Measurements from ENCODE around the gene POLR3B. TPM values are rescaled to one million over a fixed set of nuclear protein-coding genes. Genes with fewer than 3 reads are reported as not detected.

Gene POLR3B
- total RNA-seq, 1 experiment from 2014 or later, result 12.9 TPM

GRCh38 chr12:106358396-106359241 is 1.1 kb downstream of the POLR3B start:
- Histone ChIP-seq H3K79me2 (ENCODE audit: low read depth) (peaks cover 48% of the 10 kb centered on the region), H3K9me2 (ENCODE audit: insufficient read depth) (no peaks in the 10 kb centered on the region), H3K27me3 (ENCODE audit: insufficient read depth, low read depth) (no peaks in the 10 kb centered on the region), H3K4me2 (peak overlapping the region; percentile 91), H3K9me3 (ENCODE audit: insufficient read depth, low read depth) (no peaks in the 10 kb centered on the region), H3K27ac (peak overlapping the region; percentile 95), H2AFZ (peak overlapping the region; percentile 89), H3K4me1 (replicated peaks; ENCODE audit: insufficient read depth) (peaks cover 30% of the 10 kb centered on the region), H3K36me3 (ENCODE audit: low read depth) (no peaks in the 10 kb centered on the region), H3K4me3 (peak overlapping the region; percentile 66), H3F3A (ENCODE audit: insufficient read depth, low read depth) (peaks cover 17% of the 10 kb centered on the region), H4K20me1 (ENCODE audit: insufficient read depth) (no peaks in the 10 kb centered on the region)
- POLR2A ChIA-PET (ENCODE audit: unreplicated experiment), result interaction anchor here (0.5 to 0.9 kb wide), 2 partner anchors 62 to 598 kb away, joined by 3 to 4 read pairs; no protein-coding TSS in a partner anchor
- TSS peak; percentile 53 for BruUV-seq (replicated peaks)
- no peak for TF ChIP-seq CTCF (conservative IDR thresholded peaks at IDR 0.05)
- no peak for TF ChIP-seq EZH2 (IDR thresholded peaks at IDR 0.05; ENCODE audit: low read depth)
- intact Hi-C loops (cut with micrococcal nuclease; ENCODE audit: unreplicated experiment), result loop anchor here (1.0 kb wide), 1 partner anchor 11 kb away; no protein-coding TSS in a partner anchor
- CTCF ChIA-PET, result interaction anchor here (0.6 to 1.9 kb wide), 7 partner anchors 16 to 1667 kb away, joined by 3 to 7 read pairs (median 4); no protein-coding TSS in a partner anchor
- DNase-seq, result peak in 1 of 2 experiments; percentile 94

- no TSS peak for BruUV-seq (replicated peaks)
- POLR2A ChIA-PET (ENCODE audit: unreplicated experiment), result no interaction called here
Measured at GRCh38 chr12:106359646-106360399, 2.3 kb downstream of the POLR3B start.

More at GRCh38 chr12:106359646-106360399, 2.3 kb downstream of the POLR3B start:
- H3K4me1 ChIP-seq (replicated peaks; ENCODE audit: insufficient read depth), result peaks cover 30% of the 10 kb centered on the region
- H3K9me3 ChIP-seq (ENCODE audit: insufficient read depth, low read depth), result no peaks in the 10 kb centered on the region
- CTCF ChIA-PET, result interaction anchor here (0.6 to 1.5 kb wide), 3 partner anchors 25 to 1315 kb away, joined by 4 to 7 read pairs (median 5); no protein-coding TSS in a partner anchor
- peaks cover 17% of the 10 kb centered on the region for H3F3A ChIP-seq (ENCODE audit: insufficient read depth, low read depth)
- TF ChIP-seq EZH2 (IDR thresholded peaks at IDR 0.05; ENCODE audit: low read depth) (no peak), CTCF (conservative IDR thresholded peaks at IDR 0.05) (no peak)
- no peaks in the 10 kb centered on the region for H3K36me3 ChIP-seq (ENCODE audit: low read depth)
- H3K27me3 ChIP-seq (ENCODE audit: insufficient read depth, low read depth), result no peaks in the 10 kb centered on the region
- no peaks in the 10 kb centered on the region for H3K9me2 ChIP-seq (ENCODE audit: insufficient read depth)
- DNase-seq, result no peak
- intact Hi-C loops (cut with micrococcal nuclease; ENCODE audit: unreplicated experiment), result no loop called here
- H3K27ac ChIP-seq, result peak overlapping the region; percentile 95
- no peak overlapping the region for H2AFZ ChIP-seq
- H3K4me2 ChIP-seq, result peak overlapping the region; percentile 91
- H4K20me1 ChIP-seq (ENCODE audit: insufficient read depth), result no peaks in the 10 kb centered on the region
- H3K79me2 ChIP-seq (ENCODE audit: low read depth), result peaks cover 50% of the 10 kb centered on the region
- peak overlapping the region; percentile 66; the same call in 1 of the 2 replicates for H3K4me3 ChIP-seq
